ENCODE data around the gene PMF1.

GRCh38 chr1:156191292-156191964, 21.4 kb upstream of the PMF1 start:
- TF ChIP-seq, protein P1, sequence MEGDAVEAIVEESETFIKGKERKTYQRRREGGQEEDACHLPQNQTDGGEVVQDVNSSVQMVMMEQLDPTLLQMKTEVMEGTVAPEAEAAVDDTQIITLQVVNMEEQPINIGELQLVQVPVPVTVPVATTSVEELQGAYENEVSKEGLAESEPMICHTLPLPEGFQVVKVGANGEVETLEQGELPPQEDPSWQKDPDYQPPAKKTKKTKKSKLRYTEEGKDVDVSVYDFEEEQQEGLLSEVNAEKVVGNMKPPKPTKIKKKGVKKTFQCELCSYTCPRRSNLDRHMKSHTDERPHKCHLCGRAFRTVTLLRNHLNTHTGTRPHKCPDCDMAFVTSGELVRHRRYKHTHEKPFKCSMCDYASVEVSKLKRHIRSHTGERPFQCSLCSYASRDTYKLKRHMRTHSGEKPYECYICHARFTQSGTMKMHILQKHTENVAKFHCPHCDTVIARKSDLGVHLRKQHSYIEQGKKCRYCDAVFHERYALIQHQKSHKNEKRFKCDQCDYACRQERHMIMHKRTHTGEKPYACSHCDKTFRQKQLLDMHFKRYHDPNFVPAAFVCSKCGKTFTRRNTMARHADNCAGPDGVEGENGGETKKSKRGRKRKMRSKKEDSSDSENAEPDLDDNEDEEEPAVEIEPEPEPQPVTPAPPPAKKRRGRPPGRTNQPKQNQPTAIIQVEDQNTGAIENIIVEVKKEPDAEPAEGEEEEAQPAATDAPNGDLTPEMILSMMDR (IDR thresholded peaks at IDR 0.05), result no peak
- TF ChIP-seq POLR2A (IDR thresholded peaks at IDR 0.05), result no peak

Data from prostate gland (tissue), 2 donors.